GM12873 (cell line): ENCODE results near the gene SPATA12.

Experiments
- CTCF ChIP-seq: IDR thresholded peaks from 2 replicates; pipeline ENCODE4 v1.5.1; 2012; ENCODE audit warnings: low read depth, mild to moderate bottlenecking, moderate library complexity, low read length, control low read depth; ENCODE audit not compliant: insufficient read depth; ENCODE audit errors: missing control alignments

Gene SPATA12

GRCh38 chr3:57036952-57037351 is 23.5 kb upstream of the SPATA12 start:
- TF ChIP-seq CTCF = no peak

- TF ChIP-seq CTCF = no peak
Observed at GRCh38 chr3:57038466-57039164, 21.8 kb upstream of the SPATA12 start.

- TF ChIP-seq CTCF = no peak
Observed at GRCh38 chr3:57041674-57042073, 18.8 kb upstream of the SPATA12 start.

- TF ChIP-seq CTCF = no peak
Observed at GRCh38 chr3:57043518-57043917, 16.9 kb upstream of the SPATA12 start.

- TF ChIP-seq CTCF = no peak
Observed at GRCh38 chr3:57046101-57046765, 14.2 kb upstream of the SPATA12 start.

GRCh38 chr3:57048052-57048671 is 12.3 kb upstream of the SPATA12 start:
- TF ChIP-seq CTCF = no peak

- TF ChIP-seq CTCF = no peak
Observed at GRCh38 chr3:57048728-57049127, 11.7 kb upstream of the SPATA12 start.
